Stimulated activated CD8-positive, alpha-beta memory T cell treated with anti-CD3 and anti-CD28 coated beads, Interleukin-2, amount 100 ng/mL, for 1 hour (primary cell): Measurements from ENCODE around the gene RAB11FIP5.

Experiments used
- DNase-seq, 2 donors: peaks; one replicate each; pipeline ENCODE4 v3.0.0-alpha.2; 2020; ENCODE audit warnings: low read depth in 2 of 2

Gene RAB11FIP5

GRCh38 chr2:73033766-73034381 lies 78.9 kb downstream of the RAB11FIP5 start:
- DNase-seq = no peak

GRCh38 chr2:73033142-73033765 lies 79.5 kb downstream of the RAB11FIP5 start:
- DNase-seq = no peak

- DNase-seq = no peak
Observed at GRCh38 chr2:73032702-73033097, 80.0 kb downstream of the RAB11FIP5 start.

GRCh38 chr2:73031725-73032701 lies 80.7 kb downstream of the RAB11FIP5 start:
- DNase-seq = no peak

- no peak for DNase-seq
Observed at GRCh38 chr2:73031095-73031678, 81.6 kb downstream of the RAB11FIP5 start.

- no peak for DNase-seq
Observed at GRCh38 chr2:73028841-73029240, 83.9 kb downstream of the RAB11FIP5 start.

- DNase-seq = no peak
Observed at GRCh38 chr2:73027340-73027739, 85.4 kb downstream of the RAB11FIP5 start.

- no peak for DNase-seq
Observed at GRCh38 chr2:73023497-73023896, 89.3 kb downstream of the RAB11FIP5 start.
